ENCODE data around the gene EFCAB8.
"Not testable (repeated sequence)": the region's sequence is repeated elsewhere in the genome, so short reads cannot be mapped to it uniquely, and the experiment has no call there.

Gene EFCAB8

DNA sequence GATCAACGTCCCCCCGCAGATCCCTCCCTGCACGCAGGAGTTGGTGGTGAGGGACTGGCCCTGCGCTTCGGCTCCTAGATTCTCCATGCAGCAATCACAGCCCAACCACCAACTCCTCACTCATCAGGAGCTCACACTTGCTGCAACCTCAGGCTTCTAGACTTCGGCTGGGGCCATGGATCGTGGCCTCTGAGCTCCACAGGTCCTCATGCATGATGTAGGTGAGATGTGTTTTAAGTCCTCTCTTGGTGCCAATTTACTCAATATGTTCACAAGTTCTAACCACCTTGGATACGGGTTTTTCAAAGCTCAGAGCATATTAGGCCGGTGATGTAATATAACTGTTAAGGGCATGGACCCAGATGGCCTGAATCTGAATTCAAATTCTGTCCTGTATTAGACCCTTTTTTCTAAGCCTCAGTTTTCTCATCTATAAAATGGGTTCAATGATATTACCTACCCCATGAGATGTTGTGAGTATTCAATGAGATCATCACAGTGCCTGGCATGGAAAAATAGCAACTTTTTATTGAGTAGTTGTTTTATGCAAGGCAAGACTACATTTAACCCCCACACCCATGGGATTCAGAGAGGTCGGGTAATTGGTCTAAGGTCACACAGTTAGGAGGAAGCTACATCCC, 114.5 kb downstream of the EFCAB8 start:
- DNase-seq, result no peak

DNA sequence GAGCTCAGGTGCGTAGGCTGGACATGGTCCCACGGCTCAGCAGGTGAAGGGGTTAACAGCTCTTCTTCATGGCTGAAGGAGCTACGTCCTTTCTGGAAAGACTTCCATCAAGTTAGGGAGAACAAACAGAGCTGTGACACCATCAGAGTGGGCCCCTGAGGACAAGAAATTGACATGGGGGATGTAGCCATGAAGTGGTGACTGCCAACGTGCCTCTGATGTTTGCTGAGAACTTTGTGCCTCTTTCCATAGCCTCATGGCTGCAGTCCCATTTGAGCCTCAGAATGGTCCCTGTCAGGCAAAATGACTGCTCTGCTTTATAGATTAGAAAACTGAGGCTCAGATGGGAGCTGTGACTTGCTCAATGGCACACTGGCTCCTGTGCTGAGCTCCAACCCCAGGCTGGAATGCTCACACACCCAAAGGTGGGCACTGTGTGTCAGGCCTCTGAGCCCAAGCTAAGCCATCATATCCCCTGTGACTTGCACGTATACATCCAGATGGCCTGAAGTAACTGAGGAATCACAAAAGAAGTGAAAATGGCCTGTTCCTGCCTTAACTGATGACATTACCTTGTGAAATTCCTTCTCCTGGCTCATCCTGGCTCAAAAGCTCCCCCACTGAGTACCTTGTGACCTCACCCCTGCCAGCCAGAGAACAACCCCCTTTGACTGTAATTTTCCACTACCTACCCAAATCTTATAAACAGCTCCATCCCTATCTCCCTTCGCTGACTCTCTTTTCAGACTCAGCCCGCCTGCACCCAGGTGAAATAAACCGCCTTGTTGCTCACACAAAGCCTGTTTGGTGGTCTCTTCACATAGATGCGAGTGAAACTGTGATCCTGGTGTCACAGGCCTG, 115.7 kb downstream of the EFCAB8 start:
- DNase-seq, result not testable (repeated sequence)

DNA sequence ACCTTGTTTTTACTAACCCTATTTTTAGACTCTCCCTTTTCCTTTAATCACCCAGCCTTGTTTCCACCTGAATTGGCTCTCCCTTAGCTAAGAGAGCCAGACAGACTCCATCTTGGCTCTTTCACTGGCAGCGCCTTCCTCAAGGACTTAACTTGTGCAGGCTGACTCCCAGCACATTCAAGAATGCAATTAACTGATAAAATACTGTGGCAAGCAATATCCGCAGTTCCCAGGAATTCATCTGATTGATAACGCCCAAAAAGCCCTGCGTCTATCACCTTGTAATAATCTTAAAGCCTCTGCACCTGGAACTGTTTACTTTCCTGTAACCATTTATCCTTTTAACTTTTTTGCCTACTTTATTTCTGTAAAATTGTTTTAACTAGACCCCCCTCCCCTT, 116.4 kb downstream of the EFCAB8 start:
- not testable (repeated sequence) for DNase-seq

DNA sequence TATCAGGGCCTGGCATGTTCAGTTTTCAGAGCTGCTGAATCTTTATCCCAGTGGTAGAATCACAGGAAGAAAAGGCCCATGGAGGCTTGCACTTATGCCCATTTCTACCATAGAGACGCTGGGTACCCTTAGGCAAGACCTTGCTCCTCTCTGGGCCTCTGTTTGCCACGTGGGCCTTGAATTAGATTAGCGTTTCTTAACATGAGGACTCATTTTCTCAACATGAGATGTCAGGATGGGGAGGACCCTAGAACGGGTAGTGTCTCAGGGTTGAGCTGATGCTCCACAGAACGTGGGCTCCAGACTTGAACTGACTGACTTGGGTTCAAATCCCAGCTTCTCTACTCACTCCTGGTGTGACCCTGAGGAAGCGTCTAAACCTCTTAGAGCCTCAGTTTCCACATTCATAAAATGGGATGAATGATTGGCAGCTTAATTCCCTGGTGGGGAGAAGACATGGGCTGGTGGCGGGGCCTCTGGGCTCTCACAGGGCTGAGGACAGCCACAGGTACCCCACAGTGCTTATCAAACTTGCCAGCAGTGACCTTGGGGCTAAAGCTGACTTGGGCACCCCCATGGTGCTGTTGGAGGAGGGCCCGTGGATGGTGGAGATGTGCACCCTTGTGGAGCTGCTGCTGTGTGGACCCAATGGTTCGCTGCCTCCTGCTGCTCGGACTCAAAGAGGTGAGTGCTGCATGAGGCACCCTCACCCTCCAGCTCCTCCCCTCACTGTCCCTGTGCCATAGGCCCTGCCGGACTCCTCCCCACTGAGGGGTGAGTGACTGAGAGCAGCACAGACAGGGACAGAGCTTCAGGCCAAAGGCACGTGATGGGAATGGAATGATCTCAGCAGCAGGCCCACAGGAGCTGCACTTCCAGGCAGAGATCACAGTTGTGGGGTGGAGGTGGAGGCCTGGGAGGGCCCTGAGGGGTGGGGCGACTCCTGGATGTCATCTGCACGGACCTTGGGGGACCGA, 117.3 kb downstream of the EFCAB8 start:
- no peak for DNase-seq

DNA sequence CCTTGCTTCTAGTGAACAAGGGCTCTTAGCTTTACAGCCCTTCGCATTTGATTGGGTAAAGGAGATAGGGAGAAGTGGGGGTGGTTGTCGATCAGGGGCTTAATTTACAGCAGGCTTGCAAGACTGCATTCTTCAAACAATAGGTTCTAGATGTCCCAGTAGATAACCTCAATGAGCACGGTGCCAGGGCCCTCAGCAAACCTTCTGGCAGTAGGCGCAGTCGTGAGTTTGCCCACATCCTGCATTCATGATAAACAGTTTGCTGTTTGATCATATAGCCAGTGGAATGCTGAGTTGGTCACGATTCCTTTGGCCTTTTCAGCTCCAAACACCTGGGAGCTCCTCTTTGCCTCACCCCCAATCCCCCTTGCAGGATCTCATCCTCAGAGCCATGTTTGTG, 118.0 kb downstream of the EFCAB8 start:
- no peak for DNase-seq

DNA sequence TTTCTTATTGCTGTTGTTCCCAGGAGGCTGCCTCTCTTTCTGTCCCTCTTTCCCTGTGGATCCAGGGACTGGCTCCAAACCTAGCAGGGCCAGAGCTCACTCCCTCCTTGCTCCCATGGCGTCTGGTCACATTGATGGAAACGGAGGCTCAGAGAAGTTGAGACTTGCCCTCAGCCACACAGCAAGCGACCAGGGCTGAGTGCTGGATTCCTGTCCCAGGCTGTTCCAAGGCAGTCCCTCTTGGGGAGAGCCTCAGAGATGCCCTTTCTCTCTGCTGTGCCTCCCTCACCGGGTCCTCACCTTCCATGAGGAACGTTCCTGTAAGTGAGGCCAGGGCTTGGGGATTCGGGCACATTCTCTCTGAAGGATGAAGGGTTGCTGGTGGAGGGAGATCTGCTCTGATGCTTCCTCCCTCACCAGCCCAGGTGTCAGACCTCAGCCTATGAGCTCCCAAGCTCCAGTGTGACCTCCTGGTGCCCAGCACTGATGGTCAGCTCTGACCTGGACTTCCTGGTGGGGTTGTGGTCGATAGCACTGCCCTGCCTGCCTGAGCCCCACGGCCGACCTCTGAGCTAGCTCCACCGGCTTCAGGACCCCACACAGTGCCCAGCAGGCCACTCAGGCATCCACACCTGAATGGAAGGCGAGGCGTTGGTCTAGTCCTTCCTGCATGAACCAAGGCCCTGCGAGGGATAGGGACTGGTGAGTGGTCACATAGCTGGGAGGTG, 118.7 kb downstream of the EFCAB8 start:
- DNase-seq, result no peak

DNA sequence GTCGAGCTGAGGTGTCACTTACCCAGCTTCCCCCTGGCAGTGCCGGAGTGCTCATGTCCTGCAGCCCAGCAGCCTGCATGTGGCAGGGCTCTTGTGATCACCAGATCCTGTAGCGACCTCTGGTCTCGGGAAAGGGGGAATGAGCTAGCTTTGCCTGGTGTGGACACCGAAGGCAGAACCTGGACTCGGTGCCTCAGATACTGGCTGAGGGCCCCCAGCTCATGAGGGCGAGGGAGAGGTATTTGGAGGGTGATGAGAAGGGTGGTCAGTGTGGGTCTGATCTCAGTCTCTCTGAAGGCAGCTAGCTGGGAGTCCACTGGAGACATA, 119.2 kb downstream of the EFCAB8 start:
- no peak for DNase-seq

DNA sequence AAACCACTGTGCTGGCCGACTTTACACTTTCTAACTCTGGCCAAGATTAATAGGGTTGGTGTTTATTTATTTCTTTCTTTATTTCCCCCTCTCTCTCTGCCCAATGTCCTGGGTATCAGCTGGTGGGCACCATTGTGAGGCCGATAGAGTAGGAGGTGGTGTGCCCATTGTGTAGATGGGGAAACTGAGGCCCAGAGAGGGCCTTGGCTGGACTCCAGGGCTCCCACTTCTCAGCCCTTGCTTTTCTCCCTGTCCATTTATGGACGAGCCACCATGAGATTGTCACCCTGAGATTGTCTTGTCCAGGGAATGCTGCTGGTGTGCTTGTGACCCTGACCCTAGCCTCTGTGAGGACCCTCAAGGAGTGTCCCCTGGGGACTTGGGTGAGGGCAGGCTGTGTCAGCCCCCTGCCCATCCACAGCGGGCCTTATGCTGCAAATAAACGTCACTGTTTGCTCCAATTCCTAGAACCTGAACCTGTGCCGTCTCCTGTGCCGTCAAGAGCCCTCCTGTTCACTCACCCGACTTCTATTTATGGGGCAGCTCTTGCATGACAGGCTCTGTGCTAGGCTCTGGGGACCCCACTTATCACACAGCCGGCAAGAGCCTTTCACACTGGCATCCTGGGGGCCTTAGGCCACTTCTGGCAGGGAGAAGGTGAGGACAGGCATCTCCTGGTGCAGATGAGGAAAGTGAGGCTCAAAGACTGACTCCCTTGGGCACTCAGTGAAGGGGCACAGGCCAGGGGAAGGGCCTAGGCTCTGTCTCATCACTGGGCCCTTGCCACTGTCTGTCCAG, 120.7 kb downstream of the EFCAB8 start:
- no peak for DNase-seq

DNA sequence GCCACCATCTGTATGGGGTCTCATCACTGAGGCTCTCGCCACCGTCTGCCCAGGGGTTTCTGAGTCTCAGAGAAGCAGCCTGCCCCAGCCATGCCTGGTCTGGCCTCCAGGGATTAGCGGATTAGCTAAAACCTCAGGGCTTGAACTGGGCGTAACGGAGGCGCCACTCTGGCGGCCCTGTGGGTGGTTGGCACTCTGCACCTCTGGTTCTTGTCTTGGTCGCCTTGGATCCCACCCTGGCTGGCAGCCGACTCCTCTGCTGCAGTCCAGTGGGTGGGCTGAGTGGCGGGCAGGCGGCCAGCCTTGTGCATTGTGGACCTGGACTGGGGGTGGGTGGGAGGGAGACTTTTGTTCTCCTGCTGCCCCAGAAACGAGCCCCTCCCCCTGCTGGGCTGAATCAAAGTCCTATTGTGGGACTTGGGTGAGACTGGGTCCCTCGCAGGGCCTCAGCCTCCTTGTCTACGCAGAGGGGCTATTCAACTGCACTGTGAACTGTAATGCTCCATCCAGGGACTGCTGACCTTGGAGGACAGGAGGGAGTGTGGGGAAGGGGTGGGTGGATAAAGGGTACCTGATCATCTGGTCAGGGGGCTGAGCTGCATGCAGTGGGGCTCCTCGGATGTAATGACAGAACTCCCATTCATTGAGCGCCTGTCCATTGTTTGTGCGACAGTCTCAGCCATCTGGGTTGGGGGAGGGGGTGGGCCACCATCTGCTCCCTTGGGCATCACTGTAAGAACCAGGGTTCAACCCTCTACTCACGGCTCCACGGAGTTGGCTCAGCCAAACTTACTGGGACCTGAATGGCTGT, 121.6 kb downstream of the EFCAB8 start:
- no peak for DNase-seq

DNA sequence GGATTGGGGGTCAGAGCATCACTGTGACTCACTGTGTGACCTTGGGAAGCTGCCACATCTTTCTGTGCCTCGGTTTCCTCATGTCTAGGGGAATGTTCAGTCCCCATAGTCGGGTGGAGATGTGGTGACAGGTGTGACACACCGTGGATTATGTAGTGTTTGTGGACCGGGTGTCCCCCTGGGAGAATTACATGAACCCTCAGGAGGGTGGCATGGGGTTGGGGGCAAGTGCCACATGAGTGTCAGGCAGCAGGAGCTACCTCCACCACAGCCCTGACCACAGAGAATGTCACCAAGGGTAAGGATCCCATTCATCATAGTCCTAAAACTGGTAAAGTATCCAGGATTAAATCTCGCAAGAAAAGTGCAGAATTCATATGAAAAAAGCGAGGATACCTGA, 122.3 kb downstream of the EFCAB8 start:
- DNase-seq, result no peak

DNA sequence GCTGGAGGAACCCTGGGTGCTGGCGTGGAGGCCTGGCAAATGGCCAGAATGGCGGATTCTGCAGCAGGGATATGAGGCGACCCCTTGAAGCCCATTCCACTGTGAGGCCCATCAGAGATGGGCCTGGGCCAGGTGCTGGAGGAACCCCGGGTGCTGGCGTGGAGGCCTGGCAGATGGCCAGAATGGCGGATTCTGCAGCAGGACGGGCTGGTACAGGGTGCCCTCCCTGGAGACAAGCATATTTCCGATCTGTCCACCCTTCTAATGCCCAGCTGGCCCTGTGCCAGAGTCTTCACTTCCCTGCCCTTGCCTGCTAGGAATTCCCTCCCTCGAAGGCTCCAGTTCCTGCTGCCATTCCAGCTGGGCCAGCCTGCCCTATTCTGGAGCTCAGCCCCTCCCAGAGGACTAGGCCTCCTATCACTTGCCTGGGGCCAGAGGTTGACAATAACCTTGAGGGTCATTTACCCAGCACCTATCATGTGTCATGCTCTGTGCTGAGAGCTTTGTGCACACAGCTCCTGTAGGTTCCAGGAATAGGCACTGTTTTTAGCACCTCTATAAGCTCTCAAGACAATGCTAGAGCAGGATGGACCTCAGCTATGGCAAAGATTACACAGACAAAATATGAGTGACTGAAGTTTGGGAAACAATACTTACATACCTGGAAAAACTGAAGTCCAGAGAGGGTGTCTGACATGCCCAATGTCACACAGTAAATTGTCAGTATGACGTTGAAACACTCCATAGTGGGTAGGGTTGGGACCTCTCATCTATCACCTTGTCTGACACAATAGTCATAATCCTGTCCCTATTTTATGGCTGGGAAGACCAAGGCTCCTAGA, 124.1 kb downstream of the EFCAB8 start:
- DNase-seq, result no peak

DNA sequence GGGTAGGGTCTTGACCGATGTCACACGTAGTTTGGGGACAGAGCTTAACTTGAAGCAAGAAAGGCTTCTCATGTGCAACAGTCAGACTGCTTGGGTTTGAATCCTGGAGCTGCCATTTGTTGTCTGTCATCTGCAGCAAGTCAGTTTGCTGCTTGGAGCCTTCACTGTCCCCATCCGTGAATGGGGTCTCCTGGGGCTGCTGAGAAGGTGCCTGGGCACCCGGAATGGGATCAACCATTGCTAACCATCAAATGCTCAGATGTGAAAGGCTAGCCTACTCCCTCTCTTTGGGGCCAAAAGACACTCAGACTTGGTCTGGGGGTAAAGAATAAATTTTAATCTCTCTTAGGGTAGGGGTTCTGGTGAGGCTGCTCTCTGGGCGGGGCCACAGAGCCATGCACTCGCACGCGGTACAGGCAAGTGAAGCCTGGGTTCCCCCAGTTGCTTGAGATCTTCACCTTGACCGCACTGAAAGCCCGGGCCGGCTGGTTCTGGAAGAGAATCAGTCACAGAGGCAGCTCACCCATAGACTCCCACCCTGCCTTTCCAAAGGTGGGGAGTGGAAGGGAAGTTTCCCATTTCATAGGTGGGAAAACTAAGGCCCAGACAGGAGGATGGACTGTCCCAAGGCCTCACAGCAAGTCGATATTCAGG, 124.9 kb downstream of the EFCAB8 start:
- no peak for DNase-seq

DNA sequence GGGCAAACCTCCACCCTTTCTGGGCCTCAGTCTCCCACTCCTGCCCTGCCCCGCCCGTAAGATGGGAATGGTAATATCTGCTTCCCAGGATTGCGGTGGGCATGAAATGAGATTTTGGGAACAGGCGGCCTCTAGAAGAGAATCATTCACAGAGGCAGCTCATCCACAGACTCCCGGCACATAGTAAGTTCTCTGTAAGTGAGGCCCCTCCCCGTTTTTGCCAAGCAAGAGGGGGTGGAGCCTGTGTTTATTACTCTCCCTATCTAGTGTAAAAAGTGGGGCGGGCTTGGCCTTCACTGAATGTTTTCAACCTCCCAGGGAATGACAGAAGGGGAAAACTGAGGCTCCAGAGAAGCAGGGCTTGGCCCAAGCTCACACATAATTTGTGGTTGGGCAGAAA, 125.5 kb downstream of the EFCAB8 start:
- DNase-seq, result no peak

DNA sequence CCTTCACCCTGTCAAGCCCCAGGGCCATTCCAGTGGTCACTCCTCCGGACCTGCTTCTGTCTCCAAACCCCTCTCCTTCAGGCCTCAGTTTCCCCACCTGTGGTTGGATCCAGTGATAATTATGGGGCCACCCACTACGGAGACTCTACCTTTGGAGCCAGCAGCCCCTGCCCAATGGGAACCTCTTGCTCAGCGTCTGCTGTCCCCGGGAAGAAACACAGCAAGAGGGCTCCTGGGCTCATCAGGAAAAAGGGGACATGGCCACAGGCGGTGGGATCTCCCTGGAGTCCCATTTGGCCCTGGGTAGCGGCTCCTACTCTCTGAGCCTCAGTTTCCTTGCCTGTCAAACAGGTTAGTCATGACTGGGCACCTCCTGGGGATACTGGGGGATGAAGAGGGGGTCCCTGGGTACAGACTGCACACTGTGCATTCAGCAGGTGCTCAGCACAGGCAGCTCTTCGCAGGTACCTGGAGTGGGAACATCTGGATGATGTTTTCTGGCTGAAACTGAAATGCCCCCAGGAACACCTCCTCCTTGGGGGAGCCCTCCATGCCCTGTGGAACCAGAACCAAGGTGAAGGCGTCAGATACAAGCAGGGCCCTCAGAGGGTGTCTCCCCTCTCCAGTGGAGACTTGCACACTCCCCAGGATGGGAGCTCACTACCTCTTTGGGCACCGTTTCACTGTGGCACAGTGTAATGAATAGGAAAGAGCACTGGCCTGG, 126.1 kb downstream of the EFCAB8 start:
- DNase-seq, result no peak

DNA sequence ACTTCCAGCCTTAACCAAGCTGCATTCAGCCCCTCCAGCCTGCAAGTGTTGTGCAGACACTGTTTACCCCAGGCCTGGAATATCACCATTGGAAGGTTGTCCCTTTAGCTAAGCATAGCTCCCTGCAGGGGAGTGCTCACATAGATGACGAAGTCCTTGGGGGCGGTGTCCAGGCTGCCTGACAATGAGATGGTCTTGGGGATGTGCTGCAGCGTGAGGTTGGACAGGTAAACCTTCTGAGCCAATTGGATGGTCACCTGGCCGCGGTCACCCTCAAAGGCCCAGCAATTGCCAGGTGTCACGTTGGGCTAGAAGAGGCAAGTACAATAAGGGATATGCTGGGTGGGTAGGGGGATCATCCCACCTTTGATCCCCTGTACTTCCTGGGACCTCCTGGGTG, 126.9 kb downstream of the EFCAB8 start:
- no peak for DNase-seq

DNA sequence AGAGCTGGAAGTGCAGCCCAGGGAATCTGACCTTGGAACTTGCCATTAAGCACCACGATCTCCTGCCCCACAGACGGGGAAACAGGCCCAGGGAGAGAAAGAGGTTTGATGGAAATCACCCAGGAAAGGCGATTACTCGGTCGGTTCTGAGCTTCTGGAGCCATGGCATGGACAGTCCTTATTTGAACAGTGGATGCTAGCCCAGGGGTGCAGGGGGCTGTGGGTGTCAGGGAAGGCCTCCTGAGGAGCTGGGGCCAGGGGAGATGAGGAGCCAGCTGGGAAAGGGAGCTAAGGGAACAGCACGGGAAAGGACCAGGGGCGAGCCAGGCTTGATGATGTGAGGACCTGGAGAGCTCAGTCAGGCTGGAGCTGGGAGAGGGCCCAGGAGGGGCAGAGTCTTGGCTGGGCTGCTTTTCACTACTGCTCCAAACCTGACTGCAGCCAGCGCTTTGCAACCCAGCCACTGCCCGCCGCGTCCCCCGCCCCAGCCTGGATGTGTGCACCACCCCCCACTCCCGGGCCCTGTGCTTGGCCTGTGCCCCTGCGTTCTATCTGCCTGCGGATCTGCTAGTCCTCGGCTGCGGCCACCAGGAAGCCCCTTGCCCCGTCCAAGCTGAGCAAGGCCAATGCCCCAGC, 127.7 kb downstream of the EFCAB8 start:
- DNase-seq, result no peak

DNA sequence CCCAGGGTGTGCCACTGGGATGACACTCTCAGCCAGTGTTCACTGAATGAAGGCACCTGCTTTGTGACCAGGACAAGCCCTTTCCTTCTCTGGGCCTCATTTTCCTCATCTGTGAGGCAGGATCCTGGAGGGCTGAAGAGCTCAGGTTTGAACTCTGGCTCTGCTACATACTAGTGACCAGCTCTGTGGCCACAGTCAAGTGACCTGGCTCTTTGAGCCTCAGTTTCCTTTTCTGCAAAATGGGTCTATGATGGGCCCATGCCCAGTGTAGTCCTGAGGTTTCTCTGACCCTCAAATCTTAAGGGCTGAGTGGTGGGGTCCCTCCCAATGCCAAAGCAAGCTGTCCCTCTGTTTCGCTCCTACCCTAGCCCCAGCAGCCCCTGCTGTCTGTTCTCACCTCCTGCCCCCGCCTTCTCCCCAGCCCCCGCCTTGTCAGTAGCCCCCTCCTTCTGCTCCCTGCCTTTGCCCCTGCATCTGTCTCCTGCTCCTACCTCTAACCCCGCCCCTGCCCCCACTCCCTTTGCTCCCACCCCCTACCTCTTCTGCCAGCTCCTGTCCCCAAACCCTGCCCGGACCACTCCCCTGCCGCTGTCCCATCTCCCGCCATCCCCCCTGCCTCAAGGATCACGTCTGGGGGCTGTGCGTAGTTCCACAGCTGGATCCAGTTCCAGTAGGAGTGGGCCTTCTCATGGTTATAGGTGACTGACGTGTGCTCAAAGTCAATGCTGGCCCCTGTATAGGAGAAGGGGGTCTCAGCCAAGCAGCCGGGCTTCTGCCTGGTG, 128.5 kb downstream of the EFCAB8 start:
- DNase-seq, result no peak

Data from cortex of kidney (tissue), 1 donor.